HepG2 (cell line): ENCODE data around the gene PMS1. TPM values are rescaled to one million over a fixed set of nuclear protein-coding genes. Genes with fewer than 3 reads are reported as not detected.

Source experiments
- DBP ChIP-seq: sonication (generic); formaldehyde crosslinking; IDR thresholded peaks from 2 replicates; pipeline ENCODE4 v1.4.0; 2020; ENCODE audit warnings: missing genetic modification reagents; ENCODE audit errors: not compliant biosample characterization
- HBP1 ChIP-seq: IDR thresholded peaks from 2 replicates; pipeline ENCODE4 v1.6.1; 2016; ENCODE audit warnings: low read depth, control low read depth
- HINFP ChIP-seq: sonication (generic); formaldehyde crosslinking; IDR thresholded peaks from 2 replicates; pipeline ENCODE4 v1.4.0; 2020; ENCODE audit warnings: low read depth, mild to moderate bottlenecking, missing genetic modification reagents
- JUNB ChIP-seq: sonication (generic); formaldehyde crosslinking; IDR thresholded peaks from 2 replicates; pipeline ENCODE4 v1.8.0; 2022; ENCODE audit warnings: missing genetic modification reagents, mild to moderate bottlenecking, borderline replicate concordance
- KDM5B ChIP-seq: sonication (generic); formaldehyde crosslinking; IDR thresholded peaks from 2 replicates; pipeline ENCODE4 v1.4.0; 2020; ENCODE audit warnings: missing genetic modification reagents, mild to moderate bottlenecking, borderline replicate concordance
- NRL ChIP-seq: sonication (generic); formaldehyde crosslinking; IDR thresholded peaks from 2 replicates; pipeline ENCODE4 v1.5.0; 2020; ENCODE audit warnings: missing genetic modification reagents, mild to moderate bottlenecking, moderate library complexity, borderline replicate concordance
- TBX2 ChIP-seq: sonication (generic); formaldehyde crosslinking; IDR thresholded peaks from 2 replicates; pipeline ENCODE4 v1.5.0; 2020; ENCODE audit warnings: missing genetic modification reagents, mild to moderate bottlenecking, borderline replicate concordance
- TCF7L2 ChIP-seq: IDR thresholded peaks from 2 replicates; pipeline ENCODE4 v1.6.1; 2011; ENCODE audit warnings: mild to moderate bottlenecking, low read depth, low read length, moderate library complexity
- TIGD3 ChIP-seq: sonication (generic); formaldehyde crosslinking; IDR thresholded peaks from 2 replicates; pipeline ENCODE4 v1.5.1; 2020; ENCODE audit warnings: mild to moderate bottlenecking, missing genetic modification reagents, borderline replicate concordance
- YEATS2 ChIP-seq: sonication (generic); formaldehyde crosslinking; IDR thresholded peaks from 2 replicates; pipeline ENCODE4 v1.4.0; 2020; ENCODE audit warnings: missing genetic modification reagents, borderline replicate concordance
- ZNF501 ChIP-seq: sonication (generic); formaldehyde crosslinking; IDR thresholded peaks from 2 replicates; pipeline ENCODE4 v1.5.1; 2020; ENCODE audit warnings: mild to moderate bottlenecking, moderate library complexity, missing genetic modification reagents
- ZNF563 ChIP-seq: sonication (generic); formaldehyde crosslinking; IDR thresholded peaks from 2 replicates; pipeline ENCODE4 v1.8.0; 2022; ENCODE audit warnings: mild to moderate bottlenecking, moderate library complexity, missing genetic modification reagents
- ZNF629 ChIP-seq: sonication (generic); formaldehyde crosslinking; conservative IDR thresholded peaks from 2 replicates; pipeline ENCODE4 v1.5.0; 2020; ENCODE audit warnings: missing genetic modification reagents
- ZNF652 ChIP-seq: IDR thresholded peaks from 2 replicates; pipeline ENCODE4 v1.6.1; 2016; ENCODE audit warnings: low read depth, borderline replicate concordance
- ZNF749 ChIP-seq: sonication (generic); formaldehyde crosslinking; IDR thresholded peaks from 2 replicates; pipeline ENCODE4 v1.8.0; 2022; ENCODE audit warnings: mild to moderate bottlenecking, missing genetic modification reagents, moderate library complexity, borderline replicate concordance
- ZNF800 ChIP-seq: sonication (generic); formaldehyde crosslinking; IDR thresholded peaks from 2 replicates; pipeline ENCODE4 v1.4.0; 2020; ENCODE audit warnings: missing genetic modification reagents
- ZSCAN22 ChIP-seq: sonication (generic); formaldehyde crosslinking; IDR thresholded peaks from 2 replicates; pipeline ENCODE4 v1.4.0; 2020; ENCODE audit warnings: mild to moderate bottlenecking, missing genetic modification reagents
- polyA plus RNA-seq, 8 experiments: library from polyadenylated mRNA; depleted of rRNA in 3 of 8; stranded (reverse) in 7 of 8; unstranded in 1 of 8; fragments of >200 nt; fragmentation: Illumina TruSeq in 4 of 8; extraction: Trizol in 4 of 8; gene quantifications; 2 replicates each; pipeline versions ENCODE4 v1.2.1 to v1.2.3, GENCODE V29; 2011 to 2016; ENCODE audit warnings: low read depth in 4 of 8, missing spikeins in 1 of 8, mixed read lengths in 1 of 8; ENCODE audit not compliant: insufficient read depth in 1 of 8
- total RNA-seq, 5 experiments: library from RNA; depleted of rRNA; stranded (reverse); fragments of >200 nt; fragmentation: Illumina TruSeq; extraction: Trizol; gene quantifications; 2 replicates each; pipeline ENCODE4 v1.2.3, GENCODE V29; 2016; ENCODE audit warnings: low read depth in 1 of 5

PMS1 gene
- total and polyA plus RNA-seq, 2 of the 13 experiments (the other 11 are each of a cell fraction or from before 2014, with no cell fraction given), result 14.6 to 39.9 TPM

- TF ChIP-seq JUNB (CRISPR knock-in tag) (no peak), HBP1 (CRISPR knock-in tag) (peak; percentile 95), DBP (peak; percentile 71), NRL (CRISPR knock-in tag) (peak; percentile 98), KDM5B (CRISPR knock-in tag) (peak; percentile 99), ZSCAN22 (CRISPR knock-in tag) (peak; percentile 34; the same call in 1 of the 2 replicates), TIGD3 (CRISPR knock-in tag) (peak; percentile 99), ZNF800 (CRISPR knock-in tag) (peak; percentile 87), ZNF501 (CRISPR knock-in tag) (peak; percentile 100), ZNF629 (CRISPR knock-in tag) (no peak; the same call in 1 of the 2 replicates), ZNF563 (CRISPR knock-in tag) (peak; percentile 97), YEATS2 (CRISPR knock-in tag) (peak; percentile 90), ZNF749 (CRISPR knock-in tag) (no peak; the same call in 1 of the 2 replicates), TBX2 (CRISPR knock-in tag) (peak; percentile 97), ZNF652 (no peak), HINFP (CRISPR knock-in tag) (peak; percentile 40), TCF7L2 (no peak)
Measured at GRCh38 chr2:189783927-189784867, at the start of gene PMS1, which contains the start of gene ORMDL1 (continued).
